Neural cell (in vitro differentiated cells): ENCODE measurements around the gene IL1RAP. TPM values are rescaled to one million over a fixed set of nuclear protein-coding genes. Genes with fewer than 3 reads are reported as not detected.
A peak's percentile ranks its signal among the peaks of the same experiment; 100 is the strongest.

Experiments
- H2AFZ ChIP-seq: fragments of 200-600, 300-800 bp; sonication (generic), shearing (Covaris generic); 2 replicates; pipeline ENCODE4 v1.6.0; 2014; ENCODE audit warnings: low read depth, mild to moderate bottlenecking, antibody characterized with exemption, low read length, moderate library complexity
- H3F3A ChIP-seq: fragments of 200-600 bp; shearing (Covaris generic); 2 replicates; pipeline ENCODE4 v1.6.1; 2016; ENCODE audit warnings: mild to moderate bottlenecking, moderate library complexity, mixed read lengths, antibody characterized with exemption, low read length; ENCODE audit not compliant: insufficient read depth, poor library complexity, severe bottlenecking
- H3K27ac ChIP-seq: fragments of 200-600, 300-800 bp; sonication (generic), shearing (Covaris generic); 2 replicates; pipeline ENCODE4 v1.5.1; 2014; ENCODE audit warnings: mild to moderate bottlenecking, low read length, moderate library complexity
- H3K27me3 ChIP-seq: fragments of 300-800, 200-600 bp; sonication (generic), shearing (Covaris generic); 2 replicates; pipeline ENCODE4 v1.6.0; 2014; ENCODE audit warnings: mild to moderate bottlenecking, low read depth, low read length, moderate library complexity; ENCODE audit not compliant: insufficient read depth
- H3K36me3 ChIP-seq: fragments of 300-800, 200-600 bp; sonication (generic), shearing (Covaris generic); 2 replicates; pipeline ENCODE4 v1.5.1; 2014; ENCODE audit warnings: mild to moderate bottlenecking, antibody characterized with exemption, low read length, moderate library complexity; ENCODE audit not compliant: insufficient read depth
- H3K4me2 ChIP-seq: fragments of 300-800, 200-600 bp; sonication (generic), shearing (Covaris generic); 2 replicates; pipeline ENCODE4 v1.6.0; 2014; ENCODE audit warnings: mild to moderate bottlenecking, low read length
- H3K4me3 ChIP-seq: fragments of 300-800, 200-600 bp; sonication (generic), shearing (Covaris generic); 2 replicates; pipeline ENCODE4 v1.5.1; 2014; ENCODE audit warnings: mild to moderate bottlenecking, low read length, moderate library complexity
- H3K79me2 ChIP-seq: fragments of 200-600 bp; shearing (Covaris generic); replicated peaks from 2 replicates; pipeline ENCODE4 v1.6.0; 2014; ENCODE audit warnings: mild to moderate bottlenecking, low read length, moderate library complexity; ENCODE audit not compliant: insufficient read depth
- H3K9ac ChIP-seq: fragments of 300-800, 200-600 bp; sonication (generic), shearing (Covaris generic); 2 replicates; pipeline ENCODE4 v1.6.1; 2016; ENCODE audit warnings: mild to moderate bottlenecking, low read length, mixed read lengths
- H3K9me2 ChIP-seq: fragments of 200-600 bp; shearing (Covaris generic); 2 replicates; pipeline ENCODE4 v1.6.1; 2016; ENCODE audit warnings: mild to moderate bottlenecking, low read length, mixed read lengths; ENCODE audit not compliant: insufficient read depth
- H3K9me3 ChIP-seq: fragments of 200-600, 300-800 bp; sonication (generic), shearing (Covaris generic); 2 replicates; pipeline ENCODE4 v1.6.1; 2016; ENCODE audit warnings: mild to moderate bottlenecking, mixed run types, low read length, moderate library complexity, mixed read lengths
- H4K20me1 ChIP-seq: fragments of 200-600 bp; shearing (Covaris generic); 2 replicates; pipeline ENCODE4 v1.6.1; 2016; ENCODE audit warnings: mild to moderate bottlenecking, mixed run types; ENCODE audit not compliant: insufficient read depth
- EP300 ChIP-seq: fragments of 450-650 bp; conservative IDR thresholded peaks from 2 replicates; pipeline ENCODE4 v1.6.1; 2014; ENCODE audit warnings: antibody characterized with exemption, mild to moderate bottlenecking, moderate library complexity; ENCODE audit not compliant: poor library complexity, severe bottlenecking
- EZH2 ChIP-seq: fragments of 200-600, 300-800 bp; shearing (Covaris generic), sonication (generic); IDR thresholded peaks from 2 replicates; pipeline ENCODE4 v1.6.1; 2014; ENCODE audit warnings: antibody characterized with exemption, low read length, borderline replicate concordance, mild to moderate bottlenecking; ENCODE audit not compliant: insufficient read depth, poor library complexity, severe bottlenecking
- MXI1 ChIP-seq: fragments of 450-650 bp; conservative IDR thresholded peaks from 2 replicates; pipeline ENCODE4 v1.6.1; 2014; ENCODE audit warnings: antibody characterized with exemption, mild to moderate bottlenecking; ENCODE audit not compliant: poor library complexity, severe bottlenecking
- POLR2AphosphoS5 ChIP-seq: IDR thresholded peaks from 2 replicates; pipeline ENCODE4 v1.6.1; 2012
- RAD21 ChIP-seq: fragments of 450-650 bp; conservative IDR thresholded peaks from 2 replicates; pipeline ENCODE4 v1.6.1; 2014; ENCODE audit warnings: antibody characterized with exemption, mild to moderate bottlenecking, moderate library complexity
- SMC3 ChIP-seq: fragments of 450-650 bp; conservative IDR thresholded peaks from 2 replicates; pipeline ENCODE4 v1.6.1; 2014; ENCODE audit warnings: antibody characterized with exemption, mild to moderate bottlenecking, moderate library complexity; ENCODE audit not compliant: poor library complexity
- TAF1 ChIP-seq: IDR thresholded peaks from 2 replicates; pipeline ENCODE4 v1.6.1; 2012; ENCODE audit warnings: low read depth
- polyA plus RNA-seq: library from polyadenylated mRNA; depleted of rRNA; stranded (reverse); fragments of >200 nt; gene quantifications from 2 replicates; pipeline ENCODE4 v1.2.3, GENCODE V29; 2014
- TF ChIP-seq, protein P1 (sequence below): fragments of 450-650 bp; IDR thresholded peaks from 2 replicates; pipeline ENCODE4 v1.5.1; 2014; ENCODE audit warnings: antibody characterized with exemption, mild to moderate bottlenecking, moderate library complexity; ENCODE audit not compliant: poor library complexity, severe bottlenecking
- TF ChIP-seq, protein P2 (sequence below): IDR thresholded peaks from 2 replicates; pipeline ENCODE4 v1.6.1; 2012; ENCODE audit warnings: borderline replicate concordance

The IL1RAP gene
- polyA plus RNA-seq, 1 donor from 2014 or later: 24.6 TPM

GRCh38 chr3:190498293-190498692 lies 15.6 kb upstream of the IL1RAP start:
- H3K27ac ChIP-seq: peak overlapping the region; percentile 91

DNA sequence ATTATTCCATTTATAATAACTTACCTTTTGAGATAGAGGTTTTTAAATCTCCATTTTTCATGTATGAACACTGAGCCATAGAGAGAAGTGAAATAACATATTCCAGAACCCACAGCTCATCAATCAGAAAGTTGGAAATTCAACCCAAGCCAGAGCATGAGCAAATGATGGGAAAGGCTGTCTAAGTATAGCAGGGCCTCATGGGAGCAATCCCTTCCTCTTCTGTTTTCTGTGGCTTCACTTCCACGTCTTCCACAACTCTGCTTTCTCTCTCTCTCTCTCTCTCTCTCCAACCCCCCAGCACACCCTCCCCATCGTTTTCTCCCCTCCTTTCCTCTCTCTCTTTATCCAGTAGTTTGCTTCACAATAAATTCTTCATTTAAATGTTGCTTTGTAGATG lies 14.8 kb upstream of the IL1RAP start:
- H3K4me3 ChIP-seq: peak overlapping the region; percentile 48
- peak overlapping the region; percentile 46 for H3K9ac ChIP-seq
- no peaks in the 10 kb centered on the region for H3K79me2 ChIP-seq
- TF ChIP-seq MXI1 (no peak), EP300 (peak; percentile 60), TAF1 (no peak), POLR2AphosphoS5 (peak; percentile 47), RAD21 (peak; percentile 18), EZH2 (no peak), SMC3 (no peak)
- TF ChIP-seq, protein P1, sequence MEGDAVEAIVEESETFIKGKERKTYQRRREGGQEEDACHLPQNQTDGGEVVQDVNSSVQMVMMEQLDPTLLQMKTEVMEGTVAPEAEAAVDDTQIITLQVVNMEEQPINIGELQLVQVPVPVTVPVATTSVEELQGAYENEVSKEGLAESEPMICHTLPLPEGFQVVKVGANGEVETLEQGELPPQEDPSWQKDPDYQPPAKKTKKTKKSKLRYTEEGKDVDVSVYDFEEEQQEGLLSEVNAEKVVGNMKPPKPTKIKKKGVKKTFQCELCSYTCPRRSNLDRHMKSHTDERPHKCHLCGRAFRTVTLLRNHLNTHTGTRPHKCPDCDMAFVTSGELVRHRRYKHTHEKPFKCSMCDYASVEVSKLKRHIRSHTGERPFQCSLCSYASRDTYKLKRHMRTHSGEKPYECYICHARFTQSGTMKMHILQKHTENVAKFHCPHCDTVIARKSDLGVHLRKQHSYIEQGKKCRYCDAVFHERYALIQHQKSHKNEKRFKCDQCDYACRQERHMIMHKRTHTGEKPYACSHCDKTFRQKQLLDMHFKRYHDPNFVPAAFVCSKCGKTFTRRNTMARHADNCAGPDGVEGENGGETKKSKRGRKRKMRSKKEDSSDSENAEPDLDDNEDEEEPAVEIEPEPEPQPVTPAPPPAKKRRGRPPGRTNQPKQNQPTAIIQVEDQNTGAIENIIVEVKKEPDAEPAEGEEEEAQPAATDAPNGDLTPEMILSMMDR: no peak
- TF ChIP-seq, protein P2, sequence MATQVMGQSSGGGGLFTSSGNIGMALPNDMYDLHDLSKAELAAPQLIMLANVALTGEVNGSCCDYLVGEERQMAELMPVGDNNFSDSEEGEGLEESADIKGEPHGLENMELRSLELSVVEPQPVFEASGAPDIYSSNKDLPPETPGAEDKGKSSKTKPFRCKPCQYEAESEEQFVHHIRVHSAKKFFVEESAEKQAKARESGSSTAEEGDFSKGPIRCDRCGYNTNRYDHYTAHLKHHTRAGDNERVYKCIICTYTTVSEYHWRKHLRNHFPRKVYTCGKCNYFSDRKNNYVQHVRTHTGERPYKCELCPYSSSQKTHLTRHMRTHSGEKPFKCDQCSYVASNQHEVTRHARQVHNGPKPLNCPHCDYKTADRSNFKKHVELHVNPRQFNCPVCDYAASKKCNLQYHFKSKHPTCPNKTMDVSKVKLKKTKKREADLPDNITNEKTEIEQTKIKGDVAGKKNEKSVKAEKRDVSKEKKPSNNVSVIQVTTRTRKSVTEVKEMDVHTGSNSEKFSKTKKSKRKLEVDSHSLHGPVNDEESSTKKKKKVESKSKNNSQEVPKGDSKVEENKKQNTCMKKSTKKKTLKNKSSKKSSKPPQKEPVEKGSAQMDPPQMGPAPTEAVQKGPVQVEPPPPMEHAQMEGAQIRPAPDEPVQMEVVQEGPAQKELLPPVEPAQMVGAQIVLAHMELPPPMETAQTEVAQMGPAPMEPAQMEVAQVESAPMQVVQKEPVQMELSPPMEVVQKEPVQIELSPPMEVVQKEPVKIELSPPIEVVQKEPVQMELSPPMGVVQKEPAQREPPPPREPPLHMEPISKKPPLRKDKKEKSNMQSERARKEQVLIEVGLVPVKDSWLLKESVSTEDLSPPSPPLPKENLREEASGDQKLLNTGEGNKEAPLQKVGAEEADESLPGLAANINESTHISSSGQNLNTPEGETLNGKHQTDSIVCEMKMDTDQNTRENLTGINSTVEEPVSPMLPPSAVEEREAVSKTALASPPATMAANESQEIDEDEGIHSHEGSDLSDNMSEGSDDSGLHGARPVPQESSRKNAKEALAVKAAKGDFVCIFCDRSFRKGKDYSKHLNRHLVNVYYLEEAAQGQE: peak; percentile 29
- no peaks in the 10 kb centered on the region for H3F3A ChIP-seq
- no peaks in the 10 kb centered on the region for H3K27me3 ChIP-seq
- peak overlapping the region; percentile 12 for H2AFZ ChIP-seq
- no peaks in the 10 kb centered on the region for H4K20me1 ChIP-seq
- H3K9me2 ChIP-seq: no peaks in the 10 kb centered on the region
- peak overlapping the region; percentile 91 for H3K27ac ChIP-seq
- no peaks in the 10 kb centered on the region for H3K36me3 ChIP-seq
- H3K9me3 ChIP-seq: no peaks in the 10 kb centered on the region
- H3K4me2 ChIP-seq: peak overlapping the region; percentile 13

More at GRCh38 chr3:190498293-190498692, 15.6 kb upstream of the IL1RAP start:
- no peaks in the 10 kb centered on the region for H3K79me2 ChIP-seq
- TF ChIP-seq, protein P2: peak; percentile 13
- TF ChIP-seq RAD21: no peak
- H4K20me1 ChIP-seq: no peaks in the 10 kb centered on the region
- H3K9me2 ChIP-seq: no peaks in the 10 kb centered on the region
- H3K4me3 ChIP-seq: peak overlapping the region; percentile 48
- H3K9ac ChIP-seq: peak overlapping the region; percentile 46
- H3K36me3 ChIP-seq: no peaks in the 10 kb centered on the region
- no peaks in the 10 kb centered on the region for H3F3A ChIP-seq
- H2AFZ ChIP-seq: no peak overlapping the region
- H3K9me3 ChIP-seq: no peaks in the 10 kb centered on the region
- H3K27me3 ChIP-seq: no peaks in the 10 kb centered on the region
- H3K4me2 ChIP-seq: peak overlapping the region; percentile 13
